GM12872 (cell line): Measurements from ENCODE around the gene PRR29.

Source experiments
- TF ChIP-seq, protein P1 (sequence below): IDR thresholded peaks from 3 replicates; pipeline ENCODE4 v1.5.1; 2011; ENCODE audit warnings: low read depth, mild to moderate bottlenecking, low read length, moderate library complexity; ENCODE audit not compliant: insufficient read depth

The PRR29 gene

DNA sequence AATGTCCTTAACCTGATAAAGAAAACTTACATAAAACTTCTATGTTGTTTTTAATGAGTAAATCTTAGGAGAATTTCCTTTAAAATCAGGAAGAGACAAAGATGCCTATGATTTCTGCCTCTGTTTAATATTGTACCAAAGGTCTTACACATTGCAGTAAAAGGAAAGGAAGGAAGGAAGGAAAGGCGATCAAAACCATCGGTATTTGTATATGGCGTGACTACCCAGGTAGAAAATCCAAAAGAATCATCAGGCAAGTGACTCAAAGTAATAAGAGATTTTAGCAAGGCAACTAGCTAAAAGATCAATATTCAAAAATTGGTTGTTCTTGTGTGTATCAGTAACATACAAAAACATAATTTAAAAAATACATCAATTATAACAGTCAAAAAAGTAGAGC, 18.8 kb downstream of the PRR29 start:
- TF ChIP-seq, protein P1, sequence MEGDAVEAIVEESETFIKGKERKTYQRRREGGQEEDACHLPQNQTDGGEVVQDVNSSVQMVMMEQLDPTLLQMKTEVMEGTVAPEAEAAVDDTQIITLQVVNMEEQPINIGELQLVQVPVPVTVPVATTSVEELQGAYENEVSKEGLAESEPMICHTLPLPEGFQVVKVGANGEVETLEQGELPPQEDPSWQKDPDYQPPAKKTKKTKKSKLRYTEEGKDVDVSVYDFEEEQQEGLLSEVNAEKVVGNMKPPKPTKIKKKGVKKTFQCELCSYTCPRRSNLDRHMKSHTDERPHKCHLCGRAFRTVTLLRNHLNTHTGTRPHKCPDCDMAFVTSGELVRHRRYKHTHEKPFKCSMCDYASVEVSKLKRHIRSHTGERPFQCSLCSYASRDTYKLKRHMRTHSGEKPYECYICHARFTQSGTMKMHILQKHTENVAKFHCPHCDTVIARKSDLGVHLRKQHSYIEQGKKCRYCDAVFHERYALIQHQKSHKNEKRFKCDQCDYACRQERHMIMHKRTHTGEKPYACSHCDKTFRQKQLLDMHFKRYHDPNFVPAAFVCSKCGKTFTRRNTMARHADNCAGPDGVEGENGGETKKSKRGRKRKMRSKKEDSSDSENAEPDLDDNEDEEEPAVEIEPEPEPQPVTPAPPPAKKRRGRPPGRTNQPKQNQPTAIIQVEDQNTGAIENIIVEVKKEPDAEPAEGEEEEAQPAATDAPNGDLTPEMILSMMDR, result no peak

- TF ChIP-seq, protein P1, result peak; percentile 34; the same call in 2 of the 3 replicates
Observed at GRCh38 chr17:64017381-64017980, 19.3 kb downstream of the PRR29 start.

- TF ChIP-seq, protein P1, result peak; percentile 17; the same call in 1 of the 3 replicates
Observed at GRCh38 chr17:64020056-64020766, 22.1 kb downstream of the PRR29 start, which contains the start of gene ICAM2. ICAM2 (minus strand) TSS chr17:64020633; CDS start chr17:64006691, 13,942 bp downstream.

DNA sequence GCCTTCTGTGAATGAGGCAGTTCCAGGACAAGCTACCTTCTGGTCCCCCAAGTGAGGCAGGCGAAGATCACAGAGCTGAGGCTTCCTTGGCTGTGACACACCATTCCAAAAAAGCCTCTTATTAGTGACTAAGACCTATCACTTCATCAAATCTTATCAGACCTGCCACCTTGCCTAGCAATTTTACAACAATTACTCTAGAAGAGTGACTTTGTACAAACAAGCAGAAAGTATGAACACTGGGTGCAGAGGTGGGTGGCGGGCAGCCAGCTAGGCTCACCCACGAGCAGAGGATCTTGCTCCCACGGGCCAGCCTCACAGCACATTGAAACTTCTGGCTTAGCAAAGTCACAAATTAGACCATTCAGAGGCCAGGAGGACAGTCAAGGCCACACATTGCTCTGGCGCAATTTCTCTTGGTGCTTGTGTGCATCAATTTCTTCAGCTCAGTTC, 24.5 kb downstream of the PRR29 start:
- TF ChIP-seq, protein P1, result no peak

- TF ChIP-seq, protein P1, result no peak
Observed at GRCh38 chr17:64024215-64024654, 26.1 kb downstream of the PRR29 start.

DNA sequence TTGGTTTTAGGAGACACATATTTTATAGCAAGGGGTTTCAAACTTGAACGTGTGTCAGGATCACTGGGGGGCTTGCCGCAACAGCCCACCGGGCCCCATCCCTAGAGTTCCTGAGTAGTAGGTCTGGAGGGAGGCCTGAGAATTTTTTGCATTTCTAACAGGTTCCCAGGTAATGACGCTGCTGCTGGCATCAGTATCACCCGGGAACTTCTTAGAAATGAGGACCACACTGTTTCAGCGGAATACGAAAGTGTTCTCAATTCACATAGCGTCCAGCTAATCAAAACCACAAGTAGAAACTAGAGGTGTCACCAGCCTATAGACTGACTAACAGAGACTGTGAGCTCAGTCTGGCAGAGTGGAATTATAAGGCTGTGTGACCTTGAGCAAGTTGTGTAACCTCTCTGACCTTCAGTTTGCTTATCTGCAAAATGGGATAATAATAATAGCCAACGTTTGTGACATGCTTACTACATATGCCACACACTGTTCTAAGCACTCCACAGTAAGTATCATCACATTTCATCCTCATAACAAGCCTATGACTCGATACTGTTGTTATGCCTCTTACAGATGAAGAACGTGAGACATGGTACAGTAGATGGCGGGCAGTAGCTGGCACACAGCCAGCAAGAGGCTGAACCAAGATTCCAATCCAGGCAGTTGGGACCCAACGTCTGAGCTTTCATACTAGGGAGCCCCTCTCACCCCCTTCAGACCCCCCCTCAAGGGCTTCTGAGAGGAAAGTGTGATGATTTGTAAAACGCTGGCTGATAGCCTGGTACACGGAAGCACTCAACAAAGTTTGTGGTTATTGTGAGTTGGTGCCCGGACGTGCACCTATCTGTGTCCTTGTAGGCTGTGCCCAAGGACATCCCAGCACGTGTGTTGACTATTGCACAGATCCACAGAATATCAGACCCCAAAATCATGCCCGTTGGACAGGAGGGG, 26.9 kb downstream of the PRR29 start:
- TF ChIP-seq, protein P1, result no peak

GRCh38 chr17:64025732-64026294, 27.7 kb downstream of the PRR29 start:
- TF ChIP-seq, protein P1, result peak; percentile 99
